Neural progenitor cell (in vitro differentiated cells): ENCODE measurements around the gene TAS2R16. TPM values are rescaled to one million over a fixed set of nuclear protein-coding genes. Genes with fewer than 3 reads are reported as not detected.

Experiments
- DNase-seq: peaks from one replicate; pipeline ENCODE4 v3.0.0-alpha.2; 2016; ENCODE audit warnings: low spot score
- H2AFZ ChIP-seq: fragments of 200-600 bp; sonication (generic); replicated peaks from 2 replicates; pipeline ENCODE4 v1.6.1; 2016; ENCODE audit warnings: antibody characterized with exemption
- H3F3A ChIP-seq: fragments of 200-600 bp; sonication (generic); 2 replicates; pipeline ENCODE4 v1.6.1; 2016; ENCODE audit warnings: antibody characterized with exemption, low read depth
- H3K27ac ChIP-seq: fragments of 200-600 bp; sonication (generic); 2 replicates; pipeline ENCODE4 v1.5.1; 2016; ENCODE audit warnings: mild to moderate bottlenecking
- H3K27me3 ChIP-seq: fragments of 200-600 bp; sonication (generic); 2 replicates; pipeline ENCODE4 v1.6.1; 2016; ENCODE audit warnings: mild to moderate bottlenecking, moderate library complexity
- H3K36me3 ChIP-seq: fragments of 200-600 bp; sonication (generic); 2 replicates; pipeline ENCODE4 v1.5.1; 2016
- H3K4me1 ChIP-seq: fragments of 200-600 bp; sonication (generic); 2 replicates; pipeline ENCODE4 v1.6.1; 2016; ENCODE audit warnings: mixed run types
- H3K4me2 ChIP-seq: fragments of 200-600 bp; sonication (generic); 2 replicates; pipeline ENCODE4 v1.6.1; 2016
- H3K4me3 ChIP-seq: fragments of 200-600 bp; sonication (generic); 2 replicates; pipeline ENCODE4 v1.5.1; 2016
- H3K79me2 ChIP-seq: fragments of 200-600 bp; sonication (generic); 2 replicates; pipeline ENCODE4 v1.6.1; 2016; ENCODE audit warnings: low read depth
- H3K9ac ChIP-seq: fragments of 200-600 bp; sonication (generic); 2 replicates; pipeline ENCODE4 v1.6.1; 2016
- H3K9me3 ChIP-seq: fragments of 200-600 bp; sonication (generic); 2 replicates; pipeline ENCODE4 v1.5.1; 2016; ENCODE audit warnings: low read depth
- H4K20me1 ChIP-seq: fragments of 200-600 bp; sonication (generic); 2 replicates; pipeline ENCODE4 v1.6.1; 2016; ENCODE audit warnings: low read depth
- H3K27ac Mint-ChIP-seq: 3 replicates; pipeline ENCODE4 v1.8.0; 2021; ENCODE audit warnings: mixed read lengths
- H3K27me3 Mint-ChIP-seq: 2 replicates; pipeline ENCODE4 v1.8.0; 2022; ENCODE audit warnings: low read depth, mild to moderate bottlenecking, inconsistent platforms, moderate library complexity, mixed read lengths; ENCODE audit not compliant: insufficient read depth
- H3K36me3 Mint-ChIP-seq: 3 replicates; pipeline ENCODE4 v1.8.0; 2021; ENCODE audit warnings: mixed read lengths
- H3K4me1 Mint-ChIP-seq: 3 replicates; pipeline ENCODE4 v1.8.0; 2021; ENCODE audit warnings: mixed read lengths
- H3K4me3 Mint-ChIP-seq: 3 replicates; pipeline ENCODE4 v1.8.0; 2021; ENCODE audit warnings: mild to moderate bottlenecking, moderate library complexity, mixed read lengths
- H3K9me3 Mint-ChIP-seq: 3 replicates; pipeline ENCODE4 v1.8.0; 2020; ENCODE audit warnings: mixed read lengths
- EZH2 ChIP-seq: fragments of 200-600 bp; sonication (generic); IDR thresholded peaks from 2 replicates; pipeline ENCODE4 v1.6.1; 2017; ENCODE audit warnings: antibody characterized with exemption, mild to moderate bottlenecking, moderate library complexity
- EZH2phosphoT487 ChIP-seq: fragments of 200-600 bp; sonication (generic); IDR thresholded peaks from 2 replicates; pipeline ENCODE4 v1.6.1; 2017; ENCODE audit warnings: antibody characterized with exemption
- total RNA-seq: library from RNA; depleted of rRNA; stranded (reverse); fragments of >200 nt; gene quantifications from 2 replicates; pipeline ENCODE4 v1.2.3, GENCODE V29; 2015; ENCODE audit warnings: low replicate concordance
- TF ChIP-seq, protein P1 (sequence below): fragments of 200-600 bp; sonication (generic); IDR thresholded peaks from 2 replicates; pipeline ENCODE4 v1.5.1; 2017; ENCODE audit warnings: antibody characterized with exemption, mild to moderate bottlenecking

TAS2R16 gene
- total RNA-seq, 1 donor from 2014 or later: not detected

DNA sequence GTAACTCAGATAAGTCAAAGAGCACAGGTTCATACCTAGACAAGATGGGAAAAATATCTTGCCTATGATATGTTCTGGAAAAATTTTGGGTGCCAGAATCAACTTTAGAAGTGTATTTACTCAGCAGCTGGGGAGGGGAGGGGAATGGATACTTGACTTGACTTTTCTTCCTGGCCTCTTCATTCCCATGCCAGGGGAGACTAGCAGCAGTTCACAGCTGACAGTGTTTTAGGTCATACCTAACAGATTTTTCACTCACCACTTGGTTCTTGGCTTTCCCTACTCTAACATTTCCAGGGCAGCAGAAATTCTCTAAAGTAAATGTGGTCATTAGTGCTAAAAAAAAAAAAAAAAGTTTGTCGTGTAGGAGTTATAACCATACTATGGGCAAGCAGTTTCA is 46.3 kb downstream of the TAS2R16 start:
- H3K27ac Mint-ChIP-seq: no peak overlapping the region
- H3K4me3 Mint-ChIP-seq: no peak overlapping the region
- Histone ChIP-seq H3F3A (no peaks in the 10 kb centered on the region), H3K36me3 (no peaks in the 10 kb centered on the region), H4K20me1 (no peaks in the 10 kb centered on the region), H3K27me3 (no peaks in the 10 kb centered on the region), H3K4me3 (no peak overlapping the region), H3K9me3 (no peaks in the 10 kb centered on the region), H3K4me2 (no peak overlapping the region), H3K79me2 (no peaks in the 10 kb centered on the region), H3K27ac (no peak overlapping the region), H3K9ac (no peak overlapping the region), H3K4me1 (no peaks in the 10 kb centered on the region), H2AFZ (no peak overlapping the region)
- H3K27me3 Mint-ChIP-seq: peaks cover 2% of the 10 kb centered on the region
- H3K9me3 Mint-ChIP-seq: no peaks in the 10 kb centered on the region
- H3K4me1 Mint-ChIP-seq: no peaks in the 10 kb centered on the region
- DNase-seq: no peak
- TF ChIP-seq EZH2 (no peak), EZH2phosphoT487 (no peak)
- TF ChIP-seq, protein P1, sequence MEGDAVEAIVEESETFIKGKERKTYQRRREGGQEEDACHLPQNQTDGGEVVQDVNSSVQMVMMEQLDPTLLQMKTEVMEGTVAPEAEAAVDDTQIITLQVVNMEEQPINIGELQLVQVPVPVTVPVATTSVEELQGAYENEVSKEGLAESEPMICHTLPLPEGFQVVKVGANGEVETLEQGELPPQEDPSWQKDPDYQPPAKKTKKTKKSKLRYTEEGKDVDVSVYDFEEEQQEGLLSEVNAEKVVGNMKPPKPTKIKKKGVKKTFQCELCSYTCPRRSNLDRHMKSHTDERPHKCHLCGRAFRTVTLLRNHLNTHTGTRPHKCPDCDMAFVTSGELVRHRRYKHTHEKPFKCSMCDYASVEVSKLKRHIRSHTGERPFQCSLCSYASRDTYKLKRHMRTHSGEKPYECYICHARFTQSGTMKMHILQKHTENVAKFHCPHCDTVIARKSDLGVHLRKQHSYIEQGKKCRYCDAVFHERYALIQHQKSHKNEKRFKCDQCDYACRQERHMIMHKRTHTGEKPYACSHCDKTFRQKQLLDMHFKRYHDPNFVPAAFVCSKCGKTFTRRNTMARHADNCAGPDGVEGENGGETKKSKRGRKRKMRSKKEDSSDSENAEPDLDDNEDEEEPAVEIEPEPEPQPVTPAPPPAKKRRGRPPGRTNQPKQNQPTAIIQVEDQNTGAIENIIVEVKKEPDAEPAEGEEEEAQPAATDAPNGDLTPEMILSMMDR: no peak
- no peaks in the 10 kb centered on the region for H3K36me3 Mint-ChIP-seq

Other genes starting within 250 kb of the TAS2R16 start
- gene CADPS2, start 109.2 kb downstream of the TAS2R16 start, total RNA-seq: 13.2 and 19.1 TPM in 2 replicates
- not detected in 2 replicates for gene SLC13A1, start 204.3 kb upstream of the TAS2R16 start, total RNA-seq